Measurements from ENCODE around the gene TBC1D14.

DNA sequence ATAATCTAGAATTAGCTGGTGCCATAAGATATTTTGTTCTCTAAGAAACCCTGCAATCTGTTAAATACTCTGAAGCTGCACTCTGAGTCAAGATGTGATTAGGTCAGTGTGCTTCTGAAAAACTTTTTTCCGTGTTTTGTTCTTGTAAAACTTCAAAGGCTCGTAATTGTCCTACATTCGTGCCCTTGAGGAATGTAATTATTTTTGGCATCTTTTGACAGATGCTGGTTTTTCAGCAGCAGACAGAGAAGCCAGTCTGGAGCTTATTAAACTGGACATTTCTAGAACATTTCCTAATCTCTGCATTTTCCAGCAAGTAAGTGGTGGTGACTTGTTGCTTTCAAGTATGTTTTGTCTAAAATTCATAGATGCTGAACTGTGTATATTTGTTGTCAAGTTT lies 96.8 kb downstream of the TBC1D14 start:
- TF ChIP-seq, protein P1, sequence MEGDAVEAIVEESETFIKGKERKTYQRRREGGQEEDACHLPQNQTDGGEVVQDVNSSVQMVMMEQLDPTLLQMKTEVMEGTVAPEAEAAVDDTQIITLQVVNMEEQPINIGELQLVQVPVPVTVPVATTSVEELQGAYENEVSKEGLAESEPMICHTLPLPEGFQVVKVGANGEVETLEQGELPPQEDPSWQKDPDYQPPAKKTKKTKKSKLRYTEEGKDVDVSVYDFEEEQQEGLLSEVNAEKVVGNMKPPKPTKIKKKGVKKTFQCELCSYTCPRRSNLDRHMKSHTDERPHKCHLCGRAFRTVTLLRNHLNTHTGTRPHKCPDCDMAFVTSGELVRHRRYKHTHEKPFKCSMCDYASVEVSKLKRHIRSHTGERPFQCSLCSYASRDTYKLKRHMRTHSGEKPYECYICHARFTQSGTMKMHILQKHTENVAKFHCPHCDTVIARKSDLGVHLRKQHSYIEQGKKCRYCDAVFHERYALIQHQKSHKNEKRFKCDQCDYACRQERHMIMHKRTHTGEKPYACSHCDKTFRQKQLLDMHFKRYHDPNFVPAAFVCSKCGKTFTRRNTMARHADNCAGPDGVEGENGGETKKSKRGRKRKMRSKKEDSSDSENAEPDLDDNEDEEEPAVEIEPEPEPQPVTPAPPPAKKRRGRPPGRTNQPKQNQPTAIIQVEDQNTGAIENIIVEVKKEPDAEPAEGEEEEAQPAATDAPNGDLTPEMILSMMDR (IDR thresholded peaks at IDR 0.05 in 8 of 11, conservative IDR thresholded peaks at IDR 0.05 in 3 of 11) = no peak
- TF ChIP-seq POLR2A (IDR thresholded peaks at IDR 0.05) (no peak), POLR2AphosphoS5 (IDR thresholded peaks at IDR 0.05) (no peak)

Data from spleen (tissue), 7 donors.